Measurements from ENCODE around the gene ZDHHC24.

The ZDHHC24 gene, protein sequence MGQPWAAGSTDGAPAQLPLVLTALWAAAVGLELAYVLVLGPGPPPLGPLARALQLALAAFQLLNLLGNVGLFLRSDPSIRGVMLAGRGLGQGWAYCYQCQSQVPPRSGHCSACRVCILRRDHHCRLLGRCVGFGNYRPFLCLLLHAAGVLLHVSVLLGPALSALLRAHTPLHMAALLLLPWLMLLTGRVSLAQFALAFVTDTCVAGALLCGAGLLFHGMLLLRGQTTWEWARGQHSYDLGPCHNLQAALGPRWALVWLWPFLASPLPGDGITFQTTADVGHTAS

DNA sequence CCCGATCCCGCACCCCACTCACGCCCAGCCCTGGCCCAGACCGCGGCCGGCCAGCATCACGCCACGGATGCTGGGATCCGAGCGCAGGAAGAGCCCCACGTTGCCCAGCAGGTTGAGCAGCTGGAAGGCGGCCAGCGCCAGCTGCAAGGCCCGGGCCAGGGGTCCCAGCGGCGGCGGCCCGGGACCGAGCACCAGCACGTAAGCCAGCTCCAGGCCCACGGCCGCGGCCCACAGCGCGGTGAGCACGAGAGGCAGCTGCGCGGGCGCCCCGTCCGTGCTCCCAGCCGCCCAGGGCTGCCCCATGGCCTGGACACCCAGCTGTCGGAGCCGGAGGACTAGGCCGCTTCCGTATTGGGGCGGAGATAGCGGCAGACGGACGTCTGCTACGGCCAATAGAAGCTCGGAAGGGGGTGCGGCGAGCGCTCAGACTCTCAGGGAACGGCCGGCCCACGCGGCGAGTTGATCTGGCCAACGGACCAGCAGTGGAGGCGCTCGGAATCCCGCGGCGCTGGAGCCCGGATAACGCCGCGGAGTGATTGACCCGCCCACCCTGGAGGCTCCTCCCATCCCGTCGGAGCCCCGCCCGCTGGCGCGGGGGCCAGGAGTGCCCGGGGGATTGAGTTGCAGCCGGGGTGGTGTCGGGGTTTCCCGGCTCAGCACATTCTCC is at the start of gene ZDHHC24:
Gene ZDHHC24, minus strand, starts transcription at position 348 of the 667 bp plus-strand sequence. Its CDS starts 45 bp downstream, at position 303.
- peak; percentile 98 for ATAC-seq
- TF ChIP-seq TCF4 (CRISPR knock-in tag; IDR thresholded peaks at IDR 0.05; ENCODE audit: borderline replicate concordance) (no peak), RARB (CRISPR knock-in tag; IDR thresholded peaks at IDR 0.05) (no peak), TOX (CRISPR knock-in tag; IDR thresholded peaks at IDR 0.05; ENCODE audit: borderline replicate concordance) (no peak), BACH2 (CRISPR knock-in tag; IDR thresholded peaks at IDR 0.05; ENCODE audit: borderline replicate concordance) (no peak), ZC3H10 (CRISPR knock-in tag; IDR thresholded peaks at IDR 0.05) (no peak), ISL1 (CRISPR knock-in tag; IDR thresholded peaks at IDR 0.05) (no peak), ARNTL (CRISPR knock-in tag; IDR thresholded peaks at IDR 0.05; ENCODE audit: borderline replicate concordance, low read depth) (no peak)
- TF ChIP-seq, protein P1, sequence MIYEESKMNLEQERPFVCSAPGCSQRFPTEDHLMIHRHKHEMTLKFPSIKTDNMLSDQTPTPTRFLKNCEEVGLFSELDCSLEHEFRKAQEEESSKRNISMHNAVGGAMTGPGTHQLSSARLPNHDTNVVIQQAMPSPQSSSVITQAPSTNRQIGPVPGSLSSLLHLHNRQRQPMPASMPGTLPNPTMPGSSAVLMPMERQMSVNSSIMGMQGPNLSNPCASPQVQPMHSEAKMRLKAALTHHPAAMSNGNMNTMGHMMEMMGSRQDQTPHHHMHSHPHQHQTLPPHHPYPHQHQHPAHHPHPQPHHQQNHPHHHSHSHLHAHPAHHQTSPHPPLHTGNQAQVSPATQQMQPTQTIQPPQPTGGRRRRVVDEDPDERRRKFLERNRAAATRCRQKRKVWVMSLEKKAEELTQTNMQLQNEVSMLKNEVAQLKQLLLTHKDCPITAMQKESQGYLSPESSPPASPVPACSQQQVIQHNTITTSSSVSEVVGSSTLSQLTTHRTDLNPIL (CRISPR knock-in tag; IDR thresholded peaks at IDR 0.05; ENCODE audit: low read depth) = no peak
- TF ChIP-seq, protein P2, sequence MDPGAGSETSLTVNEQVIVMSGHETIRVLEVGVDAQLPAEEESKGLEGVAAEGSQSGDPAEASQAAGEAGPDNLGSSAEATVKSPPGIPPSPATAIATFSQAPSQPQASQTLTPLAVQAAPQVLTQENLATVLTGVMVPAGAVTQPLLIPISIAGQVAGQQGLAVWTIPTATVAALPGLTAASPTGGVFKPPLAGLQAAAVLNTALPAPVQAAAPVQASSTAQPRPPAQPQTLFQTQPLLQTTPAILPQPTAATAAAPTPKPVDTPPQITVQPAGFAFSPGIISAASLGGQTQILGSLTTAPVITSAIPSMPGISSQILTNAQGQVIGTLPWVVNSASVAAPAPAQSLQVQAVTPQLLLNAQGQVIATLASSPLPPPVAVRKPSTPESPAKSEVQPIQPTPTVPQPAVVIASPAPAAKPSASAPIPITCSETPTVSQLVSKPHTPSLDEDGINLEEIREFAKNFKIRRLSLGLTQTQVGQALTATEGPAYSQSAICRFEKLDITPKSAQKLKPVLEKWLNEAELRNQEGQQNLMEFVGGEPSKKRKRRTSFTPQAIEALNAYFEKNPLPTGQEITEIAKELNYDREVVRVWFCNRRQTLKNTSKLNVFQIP (CRISPR knock-in tag; IDR thresholded peaks at IDR 0.05; ENCODE audit: borderline replicate concordance, low read depth) = no peak

DNA sequence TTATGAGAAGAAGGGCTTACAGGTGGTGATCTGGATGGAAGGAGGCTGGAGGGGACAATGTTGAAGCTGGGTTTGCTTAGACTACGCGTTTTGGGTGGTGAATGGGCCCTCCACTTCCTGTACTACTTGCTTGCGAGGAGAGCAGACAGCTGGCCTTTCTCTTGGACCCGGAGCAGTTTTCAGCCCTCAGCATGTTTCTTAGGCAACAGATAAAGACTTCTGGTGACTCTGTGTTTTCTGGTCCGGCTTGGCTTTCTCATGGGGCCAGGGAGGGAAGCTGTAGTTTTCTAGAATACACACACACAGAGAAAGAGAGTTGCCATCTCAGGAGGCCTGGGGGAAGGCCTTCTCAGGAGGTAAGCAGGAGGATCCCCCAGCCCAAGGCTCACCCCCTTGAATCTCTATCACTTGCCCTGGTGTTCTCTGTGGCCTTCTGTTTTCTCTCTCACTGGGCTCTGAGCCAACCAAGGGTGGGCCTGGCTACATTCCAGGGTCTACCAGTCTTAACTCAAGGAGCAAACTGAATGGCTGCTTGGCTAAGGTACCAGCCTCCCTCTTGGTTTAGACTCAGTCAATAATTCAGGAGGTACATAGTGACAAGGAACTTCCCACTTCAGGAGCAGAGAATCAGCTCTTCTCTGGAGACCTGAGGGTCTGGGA is 49.5 kb upstream of the ZDHHC24 start:
- ATAC-seq = no peak

More for the DNA sequence above, 49.5 kb upstream of the ZDHHC24 start:
- TF ChIP-seq TCF4 (CRISPR knock-in tag; IDR thresholded peaks at IDR 0.05; ENCODE audit: borderline replicate concordance) (no peak), ISL1 (CRISPR knock-in tag; IDR thresholded peaks at IDR 0.05) (no peak), ZC3H10 (CRISPR knock-in tag; IDR thresholded peaks at IDR 0.05) (no peak), OSR1 (CRISPR knock-in tag; IDR thresholded peaks at IDR 0.05) (no peak), TOX (CRISPR knock-in tag; IDR thresholded peaks at IDR 0.05; ENCODE audit: borderline replicate concordance) (no peak), ZFP3 (CRISPR knock-in tag; IDR thresholded peaks at IDR 0.05) (no peak), ARNTL (CRISPR knock-in tag; IDR thresholded peaks at IDR 0.05; ENCODE audit: borderline replicate concordance, low read depth) (no peak), ZNF565 (CRISPR knock-in tag; conservative IDR thresholded peaks at IDR 0.05; ENCODE audit: low read depth) (no peak), GLIS3 (CRISPR knock-in tag; IDR thresholded peaks at IDR 0.05) (no peak), BACH2 (CRISPR knock-in tag; IDR thresholded peaks at IDR 0.05; ENCODE audit: borderline replicate concordance) (no peak), CSDC2 (CRISPR knock-in tag; IDR thresholded peaks at IDR 0.05) (no peak), ZNF8 (CRISPR knock-in tag; IDR thresholded peaks at IDR 0.05) (no peak), RARB (CRISPR knock-in tag; IDR thresholded peaks at IDR 0.05) (no peak)
- TF ChIP-seq, protein P3, sequence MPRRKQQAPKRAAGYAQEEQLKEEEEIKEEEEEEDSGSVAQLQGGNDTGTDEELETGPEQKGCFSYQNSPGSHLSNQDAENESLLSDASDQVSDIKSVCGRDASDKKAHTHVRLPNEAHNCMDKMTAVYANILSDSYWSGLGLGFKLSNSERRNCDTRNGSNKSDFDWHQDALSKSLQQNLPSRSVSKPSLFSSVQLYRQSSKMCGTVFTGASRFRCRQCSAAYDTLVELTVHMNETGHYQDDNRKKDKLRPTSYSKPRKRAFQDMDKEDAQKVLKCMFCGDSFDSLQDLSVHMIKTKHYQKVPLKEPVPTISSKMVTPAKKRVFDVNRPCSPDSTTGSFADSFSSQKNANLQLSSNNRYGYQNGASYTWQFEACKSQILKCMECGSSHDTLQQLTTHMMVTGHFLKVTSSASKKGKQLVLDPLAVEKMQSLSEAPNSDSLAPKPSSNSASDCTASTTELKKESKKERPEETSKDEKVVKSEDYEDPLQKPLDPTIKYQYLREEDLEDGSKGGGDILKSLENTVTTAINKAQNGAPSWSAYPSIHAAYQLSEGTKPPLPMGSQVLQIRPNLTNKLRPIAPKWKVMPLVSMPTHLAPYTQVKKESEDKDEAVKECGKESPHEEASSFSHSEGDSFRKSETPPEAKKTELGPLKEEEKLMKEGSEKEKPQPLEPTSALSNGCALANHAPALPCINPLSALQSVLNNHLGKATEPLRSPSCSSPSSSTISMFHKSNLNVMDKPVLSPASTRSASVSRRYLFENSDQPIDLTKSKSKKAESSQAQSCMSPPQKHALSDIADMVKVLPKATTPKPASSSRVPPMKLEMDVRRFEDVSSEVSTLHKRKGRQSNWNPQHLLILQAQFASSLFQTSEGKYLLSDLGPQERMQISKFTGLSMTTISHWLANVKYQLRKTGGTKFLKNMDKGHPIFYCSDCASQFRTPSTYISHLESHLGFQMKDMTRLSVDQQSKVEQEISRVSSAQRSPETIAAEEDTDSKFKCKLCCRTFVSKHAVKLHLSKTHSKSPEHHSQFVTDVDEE (CRISPR knock-in tag; IDR thresholded peaks at IDR 0.05) = no peak
- TF ChIP-seq, protein P2 (CRISPR knock-in tag; IDR thresholded peaks at IDR 0.05; ENCODE audit: borderline replicate concordance, low read depth) = no peak
- TF ChIP-seq, protein P1 (CRISPR knock-in tag; IDR thresholded peaks at IDR 0.05; ENCODE audit: low read depth) = no peak

Data from SK-N-SH treated with all-trans-retinoic acid at 6 μM for 48 hours (cell line).